ENCODE data around the gene TNK2.

- no peak for TF ChIP-seq CTCF (IDR thresholded peaks at IDR 0.05)
- TF ChIP-seq POLR2A (IDR thresholded peaks at IDR 0.05), result no peak
These were observed 51.8 kb downstream of the TNK2 start for GRCh38 chr3:195856410-195857084.

Measured in thyroid gland (tissue), 4 donors.